ENCODE measurements around the gene AMZ1. TPM values are rescaled to one million over a fixed set of nuclear protein-coding genes. Genes with fewer than 3 reads are reported as not detected.

The AMZ1 gene, protein sequence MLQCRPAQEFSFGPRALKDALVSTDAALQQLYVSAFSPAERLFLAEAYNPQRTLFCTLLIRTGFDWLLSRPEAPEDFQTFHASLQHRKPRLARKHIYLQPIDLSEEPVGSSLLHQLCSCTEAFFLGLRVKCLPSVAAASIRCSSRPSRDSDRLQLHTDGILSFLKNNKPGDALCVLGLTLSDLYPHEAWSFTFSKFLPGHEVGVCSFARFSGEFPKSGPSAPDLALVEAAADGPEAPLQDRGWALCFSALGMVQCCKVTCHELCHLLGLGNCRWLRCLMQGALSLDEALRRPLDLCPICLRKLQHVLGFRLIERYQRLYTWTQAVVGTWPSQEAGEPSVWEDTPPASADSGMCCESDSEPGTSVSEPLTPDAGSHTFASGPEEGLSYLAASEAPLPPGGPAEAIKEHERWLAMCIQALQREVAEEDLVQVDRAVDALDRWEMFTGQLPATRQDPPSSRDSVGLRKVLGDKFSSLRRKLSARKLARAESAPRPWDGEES
- polyA plus RNA-seq = under 1 TPM in 1 of 3 donors, not detected in 2; 0.11 TPM

GRCh38 chr7:2687881-2688318 is at the start of gene AMZ1:
Gene AMZ1 (plus strand): TSS chr7:2688202. CDS start chr7:2700452, 12,250 bp downstream.
- Mint-ChIP-seq H3K4me1 (peaks cover 17 to 25% of the 10 kb centered on the region in 2 donors), H3K4me3 (peak within 1 kb of the TSS; percentile 19 to 77 (median 58)), H3K36me3 (no peaks in the 10 kb centered on the region), H3K27ac (peak within 1 kb of the TSS in 4 of 6 donors; percentile 64 to 86 (median 68)), H3K9me3 (peaks cover 0 to 1% (median 0%) of the 10 kb centered on the region in 6 donors), H3K27me3 (ENCODE audit: low read depth in 3 of 3) (peaks cover 28 to 30% (median 29%) of the 10 kb centered on the region in 3 donors)
- DNase-seq = no peak

GRCh38 chr7:2638224-2638991 is 49.6 kb upstream of the AMZ1 start:
- Mint-ChIP-seq H3K27ac (no peak overlapping the region), H3K4me3 (no peak overlapping the region), H3K27me3 (ENCODE audit: low read depth in 3 of 3) (peaks cover 0 to 5% (median 0%) of the 10 kb centered on the region in 3 donors), H3K36me3 (no peaks in the 10 kb centered on the region), H3K9me3 (no peaks in the 10 kb centered on the region), H3K4me1 (peaks cover 8 to 20% of the 10 kb centered on the region in 2 donors)
- no peak for DNase-seq

GRCh38 chr7:2639181-2639681 is 48.8 kb upstream of the AMZ1 start:
- H3K27me3 Mint-ChIP-seq (ENCODE audit: low read depth in 3 of 3) = peaks cover 0 to 3% (median 0%) of the 10 kb centered on the region in 3 donors
- peaks cover 0 to 18% of the 10 kb centered on the region in 2 donors for H3K4me1 Mint-ChIP-seq
- H3K9me3 Mint-ChIP-seq = no peaks in the 10 kb centered on the region
- DNase-seq = no peak
- H3K4me3 Mint-ChIP-seq = no peak overlapping the region
- no peak overlapping the region for H3K27ac Mint-ChIP-seq
- no peaks in the 10 kb centered on the region for H3K36me3 Mint-ChIP-seq

GRCh38 chr7:2639695-2640481 is 48.1 kb upstream of the AMZ1 start:
- no peak for DNase-seq
- H3K27ac Mint-ChIP-seq = no peak overlapping the region
- H3K4me3 Mint-ChIP-seq = no peak overlapping the region
- no peaks in the 10 kb centered on the region for H3K9me3 Mint-ChIP-seq
- peaks cover 3 to 23% of the 10 kb centered on the region in 2 donors for H3K4me1 Mint-ChIP-seq
- peaks cover 0 to 2% (median 0%) of the 10 kb centered on the region in 3 donors for H3K27me3 Mint-ChIP-seq (ENCODE audit: low read depth in 3 of 3)
- no peaks in the 10 kb centered on the region for H3K36me3 Mint-ChIP-seq

- Mint-ChIP-seq H3K4me3 (no peak overlapping the region), H3K27ac (no peak overlapping the region), H3K4me1 (peaks cover 9 to 25% of the 10 kb centered on the region in 2 donors), H3K36me3 (no peaks in the 10 kb centered on the region), H3K27me3 (ENCODE audit: low read depth in 3 of 3) (peaks cover 0 to 8% (median 3%) of the 10 kb centered on the region in 3 donors), H3K9me3 (no peaks in the 10 kb centered on the region)
- no peak for DNase-seq
These were observed 47.5 kb upstream of the AMZ1 start for GRCh38 chr7:2640482-2640830.

DNA sequence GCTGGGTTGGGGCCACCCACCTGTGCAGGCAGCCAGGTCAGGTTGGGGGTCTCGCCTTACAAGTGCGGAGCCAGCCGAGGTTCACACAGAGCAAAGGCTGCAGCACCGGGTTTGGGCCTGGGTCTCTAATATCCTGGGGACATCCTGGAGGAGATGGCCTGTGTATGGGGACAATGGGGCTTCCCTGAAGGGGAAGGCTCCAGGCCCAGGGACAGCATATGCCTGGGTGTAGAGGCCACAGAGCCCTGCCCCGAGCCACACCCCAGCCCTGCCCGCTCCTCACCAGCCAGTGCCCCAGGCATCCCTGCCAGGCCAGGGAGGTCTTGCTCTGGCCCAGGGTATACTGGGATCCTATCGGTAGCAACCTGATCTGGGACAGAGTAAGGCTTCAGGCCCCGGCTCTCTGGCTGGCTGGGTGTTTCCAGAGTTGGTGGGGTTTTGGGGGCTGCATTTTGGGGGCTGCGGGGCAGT is 47.1 kb upstream of the AMZ1 start:
- peaks cover 0 to 9% (median 3%) of the 10 kb centered on the region in 3 donors for H3K27me3 Mint-ChIP-seq (ENCODE audit: low read depth in 3 of 3)
- H3K27ac Mint-ChIP-seq = no peak overlapping the region
- peaks cover 13 to 27% of the 10 kb centered on the region in 2 donors for H3K4me1 Mint-ChIP-seq
- H3K9me3 Mint-ChIP-seq = no peaks in the 10 kb centered on the region
- DNase-seq = no peak
- no peak overlapping the region for H3K4me3 Mint-ChIP-seq
- H3K36me3 Mint-ChIP-seq = no peaks in the 10 kb centered on the region

DNA sequence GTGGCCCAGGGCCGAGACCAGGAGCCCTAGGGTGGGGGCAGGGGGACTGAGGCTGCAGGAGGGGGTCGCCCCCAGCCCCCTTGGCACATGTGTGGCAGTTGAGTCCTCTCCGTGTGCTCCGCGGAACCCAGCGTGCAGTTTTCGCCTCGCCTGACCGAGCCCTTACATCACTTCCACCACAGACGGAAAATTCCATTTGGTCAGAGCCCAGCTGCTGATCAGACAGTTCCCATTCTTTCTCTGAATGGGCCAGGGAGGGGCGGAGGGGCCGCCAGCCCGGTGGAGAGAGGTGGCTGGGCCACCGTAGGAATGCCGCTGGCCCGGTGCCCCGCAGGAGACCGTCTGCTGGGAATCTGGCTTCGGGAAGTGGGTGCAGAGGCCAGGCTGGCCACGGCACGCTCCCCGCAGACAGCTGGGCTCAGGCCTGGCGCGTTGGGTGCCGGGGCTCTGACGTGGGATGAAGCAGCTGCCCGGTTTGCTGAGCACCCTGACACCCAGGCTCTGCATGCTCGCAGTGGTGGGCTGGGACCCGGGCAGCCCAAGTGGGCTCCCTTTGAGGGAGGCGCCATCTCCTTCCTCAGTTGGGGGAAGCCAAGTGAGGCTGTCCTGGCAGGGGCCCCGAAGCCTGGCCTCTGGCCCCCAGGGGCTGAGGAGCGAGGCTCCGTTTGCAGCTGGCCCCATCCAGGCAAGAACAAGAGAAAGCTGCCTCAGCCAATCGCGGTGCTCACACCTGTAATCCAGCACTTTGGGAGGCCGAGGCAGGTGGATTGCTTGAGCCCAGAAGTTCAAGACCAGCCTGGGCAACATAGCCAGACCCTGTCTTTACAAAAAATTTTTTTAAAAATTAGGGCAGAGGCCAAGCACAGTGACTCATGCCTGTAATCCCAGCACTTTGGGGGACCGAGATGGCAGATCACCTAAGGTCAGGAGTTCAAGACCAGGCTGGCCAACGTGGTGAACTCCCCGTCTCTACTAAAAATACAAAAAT is 46.3 kb upstream of the AMZ1 start:
- Mint-ChIP-seq H3K4me3 (no peak overlapping the region), H3K4me1 (peaks cover 13 to 28% of the 10 kb centered on the region in 2 donors)

GRCh38 chr7:2643386-2644219 is 44.4 kb upstream of the AMZ1 start:
- Mint-ChIP-seq H3K9me3 (no peaks in the 10 kb centered on the region), H3K27me3 (ENCODE audit: low read depth in 3 of 3) (peaks cover 0 to 9% (median 3%) of the 10 kb centered on the region in 3 donors), H3K36me3 (no peaks in the 10 kb centered on the region), H3K4me1 (peaks cover 13 to 28% of the 10 kb centered on the region in 2 donors), H3K4me3 (no peak overlapping the region), H3K27ac (peak overlapping the region in 1 of 6 donors; percentile 84)
- DNase-seq = no peak

More for the DNA sequence above, 46.3 kb upstream of the AMZ1 start:
- Mint-ChIP-seq H3K27ac (no peak overlapping the region), H3K9me3 (no peaks in the 10 kb centered on the region), H3K36me3 (no peaks in the 10 kb centered on the region), H3K27me3 (ENCODE audit: low read depth in 3 of 3) (peaks cover 0 to 10% (median 3%) of the 10 kb centered on the region in 3 donors)
- DNase-seq = no peak

DNA sequence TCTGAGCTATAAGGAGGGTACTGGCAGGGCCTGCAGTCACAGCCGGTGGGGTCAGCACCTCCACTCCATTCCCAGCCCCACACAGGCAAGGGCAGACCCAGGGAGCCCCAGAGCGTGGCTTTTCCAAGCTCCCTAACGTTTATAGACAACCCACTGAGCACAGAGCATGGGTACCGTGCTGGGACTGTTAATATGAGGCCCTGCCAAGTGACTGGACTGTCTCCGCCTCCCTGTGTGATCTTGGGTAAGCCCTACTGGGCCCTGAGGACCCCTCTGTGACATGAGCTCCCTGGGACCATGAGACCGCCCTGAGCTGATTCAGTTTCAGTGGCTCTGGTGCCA is 43.8 kb upstream of the AMZ1 start:
- Mint-ChIP-seq H3K36me3 (no peaks in the 10 kb centered on the region), H3K27me3 (ENCODE audit: low read depth in 3 of 3) (peaks cover 0 to 9% (median 3%) of the 10 kb centered on the region in 3 donors), H3K9me3 (no peaks in the 10 kb centered on the region), H3K4me1 (peaks cover 13 to 29% of the 10 kb centered on the region in 2 donors), H3K4me3 (peak overlapping the region in 4 of 5 donors; percentile 75 to 87 (median 86)), H3K27ac (peak overlapping the region in 4 of 6 donors; percentile 49 to 84 (median 60))
- no peak for DNase-seq

DNA sequence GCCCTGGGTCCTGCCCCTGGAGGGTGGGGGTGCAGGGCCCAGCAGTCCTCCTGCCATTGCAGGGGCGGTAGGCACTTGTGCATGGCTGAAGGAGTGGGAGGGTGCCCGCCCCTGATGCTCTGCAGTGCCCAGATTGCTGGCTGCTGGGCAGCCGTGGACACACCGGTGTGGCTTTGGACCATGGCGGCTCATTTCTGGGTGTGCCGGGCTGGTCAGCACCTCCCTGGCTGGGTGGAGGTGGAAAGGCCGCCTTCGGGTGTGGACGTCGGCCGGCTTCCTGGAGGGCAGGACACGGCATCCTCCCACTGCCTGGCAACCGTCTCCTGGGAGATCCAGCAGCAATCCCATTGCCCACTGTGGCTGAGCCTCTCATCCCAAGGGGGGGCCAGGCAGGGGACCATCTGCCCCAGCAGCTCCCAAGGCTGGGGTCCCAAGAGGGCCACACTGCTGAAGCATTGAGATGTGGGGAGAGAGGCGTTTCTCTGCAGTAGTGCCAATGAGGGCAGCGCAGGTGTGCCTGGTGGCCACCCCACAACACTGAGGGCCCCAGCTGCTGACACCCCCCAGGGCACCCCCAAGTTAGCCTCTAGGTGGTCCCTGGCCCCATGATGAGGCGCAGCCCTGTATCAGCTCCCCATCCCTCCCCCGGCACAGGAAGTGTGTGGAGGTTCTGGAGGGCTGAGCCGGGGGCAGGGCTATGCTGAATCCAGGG is 43.3 kb upstream of the AMZ1 start:
- DNase-seq = peak in 1 of 3 donors; percentile 12
- peak overlapping the region; percentile 84 to 89 (median 86) for H3K27ac Mint-ChIP-seq
- peak overlapping the region; percentile 78 to 87 (median 86) for H3K4me3 Mint-ChIP-seq
- no peaks in the 10 kb centered on the region for H3K36me3 Mint-ChIP-seq
- H3K4me1 Mint-ChIP-seq = peaks cover 13 to 29% of the 10 kb centered on the region in 2 donors
- no peaks in the 10 kb centered on the region for H3K9me3 Mint-ChIP-seq
- peaks cover 0 to 9% (median 3%) of the 10 kb centered on the region in 3 donors for H3K27me3 Mint-ChIP-seq (ENCODE audit: low read depth in 3 of 3)

DNA sequence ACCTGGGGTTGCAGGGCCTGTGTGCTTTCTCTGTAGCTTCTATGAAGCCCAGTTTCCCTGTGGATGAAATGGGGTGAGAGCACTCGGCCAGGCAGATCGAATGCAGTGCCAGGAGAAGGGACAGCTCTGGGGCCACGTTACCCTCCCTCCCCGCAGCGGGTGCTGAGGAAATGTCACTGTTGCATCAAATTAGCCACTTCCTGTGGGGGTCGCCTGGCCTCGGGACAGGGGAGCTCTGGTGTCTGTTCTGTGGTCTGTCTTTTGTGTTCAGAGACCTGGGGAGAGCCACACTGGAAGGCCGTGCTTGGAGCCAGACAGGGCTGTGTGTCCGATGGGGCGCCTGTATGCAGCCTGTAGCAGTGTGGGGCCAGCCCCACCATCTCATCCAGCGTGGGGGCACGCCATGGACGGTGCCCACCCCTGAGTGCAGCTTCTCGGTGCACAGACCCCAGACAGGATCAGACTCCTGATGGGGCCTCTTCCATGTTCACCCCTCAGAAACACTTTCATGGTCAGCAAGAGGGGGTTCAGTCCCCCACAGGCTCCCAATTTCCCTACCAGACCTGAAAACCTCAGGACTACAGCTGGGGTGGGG is 42.6 kb upstream of the AMZ1 start:
- Mint-ChIP-seq H3K9me3 (no peaks in the 10 kb centered on the region), H3K4me3 (peak overlapping the region; percentile 78 to 87 (median 86)), H3K4me1 (peaks cover 13 to 29% of the 10 kb centered on the region in 2 donors), H3K27me3 (ENCODE audit: low read depth in 3 of 3) (peaks cover 0 to 9% (median 3%) of the 10 kb centered on the region in 3 donors), H3K36me3 (no peaks in the 10 kb centered on the region), H3K27ac (peak overlapping the region; percentile 84 to 89 (median 86))
- peak; percentile 80 to 82 (median 80) for DNase-seq

Measured in immature natural killer cell (primary cell).